GM18519 (cell line): ENCODE measurements around the gene GRK3.

Source experiments
- ATAC-seq: cut with Tn5 transposase; IDR thresholded peaks from one replicate; pipeline ENCODE4 v1.9.1; 2021; ENCODE audit warnings: mild to moderate bottlenecking, moderate library complexity; ENCODE audit not compliant: unreplicated experiment, low FRiP score

GRK3 gene

DNA sequence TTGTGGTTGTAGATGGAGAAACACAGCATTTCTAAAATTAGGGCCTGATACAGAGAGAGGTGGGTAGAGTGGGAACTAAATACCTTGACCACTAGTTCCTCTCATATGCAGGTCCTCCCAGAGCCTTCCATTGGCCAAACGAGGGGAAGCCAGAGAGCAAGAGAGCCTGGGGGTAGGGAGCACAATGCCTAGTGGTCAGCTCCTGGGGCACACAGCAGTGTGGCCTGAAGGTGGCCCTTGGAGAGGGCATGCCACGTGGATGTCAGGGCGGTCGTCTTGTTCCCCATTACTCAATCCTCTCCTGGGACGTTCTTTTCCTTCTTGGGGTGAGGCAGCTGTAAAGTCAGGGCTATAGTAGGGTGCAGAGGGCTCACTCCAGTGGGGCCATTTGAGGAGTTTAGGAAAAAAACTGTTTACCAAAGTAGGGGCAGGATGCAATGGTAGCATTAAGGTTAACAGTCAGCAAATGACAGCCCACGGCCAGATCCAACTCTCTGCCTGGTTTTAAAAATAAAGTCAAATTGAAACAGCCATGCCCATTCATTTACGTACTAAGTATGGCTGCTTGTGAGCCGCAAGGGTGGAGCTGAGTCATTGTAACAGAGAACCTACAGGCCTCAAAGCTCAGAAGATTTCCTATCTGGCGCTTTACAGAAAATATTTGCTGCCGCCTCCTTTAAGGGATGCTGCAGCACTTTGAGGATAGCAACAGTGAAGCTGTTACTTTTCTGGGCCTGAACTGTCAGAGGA is 185.1 kb downstream of the GRK3 start:
- ATAC-seq: no peak

DNA sequence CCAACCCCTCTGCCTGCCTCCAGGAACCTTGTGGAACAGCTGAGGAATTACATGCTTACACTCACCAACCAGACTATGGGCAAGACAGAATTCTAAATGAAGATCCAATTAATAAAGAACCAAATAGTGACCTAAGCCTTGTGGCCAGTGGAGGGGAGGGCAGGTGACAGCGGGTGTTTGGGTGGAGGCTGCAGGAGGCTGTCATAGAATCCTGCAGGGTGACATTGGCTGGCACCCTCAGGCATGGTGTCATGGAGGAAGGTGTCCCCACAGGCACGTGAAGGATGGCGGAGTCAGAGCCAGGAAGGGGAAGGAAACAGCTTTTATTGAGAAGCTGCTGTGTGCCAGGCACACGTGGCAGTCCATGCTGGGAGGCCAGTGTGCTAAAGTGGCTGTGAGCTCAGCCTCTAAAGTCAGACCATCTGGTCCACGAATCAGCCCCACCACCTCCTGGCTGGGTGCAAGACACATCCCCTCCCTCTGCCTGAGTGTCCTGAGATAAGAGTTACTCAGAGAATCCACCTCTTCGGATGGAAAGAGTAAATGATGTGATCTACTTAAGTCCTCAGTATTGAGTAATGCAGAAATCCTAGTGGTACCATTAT is 186.2 kb downstream of the GRK3 start:
- ATAC-seq: no peak

DNA sequence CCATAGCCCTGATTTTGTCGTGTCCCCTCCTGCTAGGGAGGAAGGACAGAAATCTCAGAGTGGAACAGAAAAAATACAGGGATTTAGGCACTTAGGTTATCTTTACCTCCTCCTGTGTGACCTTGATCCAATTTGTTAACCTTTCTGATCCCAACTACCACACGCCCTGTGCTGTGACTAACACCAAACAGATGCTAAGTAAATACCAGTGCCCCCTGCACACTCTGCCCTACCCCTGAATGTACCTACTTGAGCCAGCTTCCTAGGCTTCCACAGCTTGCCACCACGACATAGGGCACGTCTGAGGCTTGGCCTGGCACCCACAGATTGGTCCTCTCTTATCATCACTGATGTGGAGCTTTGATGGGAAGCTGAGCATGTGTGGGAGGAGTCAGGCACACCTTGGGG is 186.7 kb downstream of the GRK3 start:
- no peak for ATAC-seq

DNA sequence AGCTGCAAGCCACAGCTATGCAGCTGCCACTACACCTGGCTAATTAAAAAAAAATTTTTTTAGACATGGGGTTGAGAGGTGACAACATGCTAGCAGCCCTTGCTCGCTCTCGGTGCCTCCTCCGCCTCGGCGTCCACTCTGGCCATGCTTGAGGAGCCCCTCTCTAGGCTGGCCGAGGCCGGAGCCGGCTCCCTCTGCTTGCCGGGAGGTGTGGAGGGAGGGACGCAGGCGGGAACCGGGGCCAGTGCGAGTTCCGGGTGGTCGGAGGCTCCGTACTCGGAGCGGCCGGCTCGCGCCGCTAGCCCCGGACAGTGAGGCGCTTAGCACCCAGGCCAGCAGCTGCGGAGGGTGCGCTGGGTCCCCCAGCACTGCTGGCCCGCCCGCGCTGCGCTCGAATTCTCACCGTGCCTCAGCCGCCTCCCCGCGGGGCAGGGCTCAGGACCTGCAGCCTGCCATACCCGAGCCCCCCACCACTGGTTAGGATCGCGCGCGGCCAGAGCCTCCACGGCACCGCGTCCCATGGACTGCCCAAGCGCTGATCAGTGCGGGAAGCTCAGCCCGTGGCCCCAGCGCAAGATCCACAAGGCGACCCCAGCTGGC is 188.2 kb downstream of the GRK3 start:
- no peak for ATAC-seq

DNA sequence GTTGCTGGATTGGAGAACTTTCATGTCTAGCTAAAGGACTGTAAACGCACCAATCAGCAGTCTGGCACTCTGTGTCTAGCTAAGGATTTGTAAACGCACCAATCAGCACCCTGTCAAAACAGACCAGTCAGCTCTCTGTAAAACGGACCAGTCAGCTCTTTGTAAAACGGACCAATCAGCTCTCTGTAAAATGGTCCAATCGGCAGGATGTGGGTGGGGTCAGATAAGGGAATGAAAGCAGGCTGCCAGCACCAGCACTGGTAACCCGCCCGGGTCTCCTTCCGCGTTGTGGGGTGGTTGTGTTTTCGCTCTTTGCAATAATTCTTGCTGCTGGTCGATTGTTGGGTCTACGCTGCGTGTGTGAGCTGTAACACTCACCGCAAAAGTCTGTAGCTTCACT is 188.8 kb downstream of the GRK3 start:
- no peak for ATAC-seq

DNA sequence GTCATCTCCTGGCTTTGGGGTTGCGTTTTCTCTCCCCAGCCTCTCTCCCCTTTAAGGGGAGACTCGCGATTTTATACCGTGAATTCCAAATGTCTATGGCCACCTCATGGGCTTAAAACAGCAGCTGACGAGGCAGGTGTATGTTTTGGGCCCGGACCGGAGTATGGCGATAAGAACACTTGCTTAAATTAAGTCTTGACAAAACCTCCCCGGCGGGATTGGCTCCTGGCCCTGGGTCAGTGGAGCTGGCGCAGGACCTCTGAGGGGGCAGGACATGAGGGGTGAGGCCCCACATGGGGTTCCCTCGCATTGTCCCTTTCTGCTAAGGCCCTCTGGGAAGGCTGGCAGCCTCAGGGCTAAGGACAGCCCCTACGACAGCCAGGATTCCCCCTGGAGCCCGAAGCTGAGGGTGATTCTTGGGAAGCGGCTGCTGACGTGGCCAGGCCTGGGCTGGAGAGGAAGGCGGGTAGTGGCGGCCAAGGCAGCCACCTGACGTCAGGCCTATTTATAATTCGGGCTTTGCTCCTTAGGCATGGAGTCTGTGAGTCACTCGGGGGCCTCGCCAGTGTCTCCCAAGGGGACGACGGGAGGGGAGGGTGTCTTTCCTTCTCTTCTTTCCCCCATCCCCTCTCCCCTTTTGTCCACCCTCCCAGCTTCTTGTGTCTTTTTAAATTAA is 190.2 kb downstream of the GRK3 start:
- ATAC-seq: no peak

DNA sequence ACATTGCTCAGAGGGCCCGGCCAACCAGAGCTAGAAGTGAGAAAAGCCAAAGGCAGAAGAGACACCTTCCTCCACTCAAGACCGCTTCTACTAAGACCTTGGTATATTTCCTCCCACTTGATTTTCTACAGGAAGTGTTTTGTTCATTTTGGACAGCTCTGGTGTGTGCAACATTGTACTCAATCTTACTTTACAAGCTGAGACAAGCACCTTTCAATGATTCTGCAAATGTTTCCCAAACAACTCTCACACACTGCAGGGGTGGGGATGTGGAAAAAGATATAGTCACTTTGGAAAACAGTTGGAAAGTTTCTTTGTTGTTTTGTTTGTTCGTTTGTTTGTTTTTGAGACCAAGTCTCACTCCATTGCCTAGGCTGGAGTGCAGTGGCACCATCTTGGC is 193.2 kb downstream of the GRK3 start:
- no peak for ATAC-seq

DNA sequence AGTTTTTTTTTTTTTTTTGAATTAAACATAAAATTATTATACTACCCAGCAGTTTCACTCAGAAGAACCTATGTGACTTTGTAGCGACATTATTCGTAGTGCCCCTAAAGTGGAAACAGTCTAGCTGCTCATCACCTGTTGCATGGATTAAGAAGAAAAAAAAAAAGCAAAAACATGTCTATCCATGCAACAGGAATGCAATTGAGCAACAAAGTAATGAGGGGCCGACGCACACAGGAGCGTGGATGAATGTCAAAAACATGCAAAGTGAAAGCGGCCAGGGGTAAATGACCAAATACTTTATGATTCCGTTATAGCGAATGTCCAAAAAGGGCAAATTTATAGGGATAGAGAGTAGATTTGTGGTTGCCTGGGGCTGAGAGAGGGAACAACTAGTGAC is 193.8 kb downstream of the GRK3 start:
- no peak for ATAC-seq

DNA sequence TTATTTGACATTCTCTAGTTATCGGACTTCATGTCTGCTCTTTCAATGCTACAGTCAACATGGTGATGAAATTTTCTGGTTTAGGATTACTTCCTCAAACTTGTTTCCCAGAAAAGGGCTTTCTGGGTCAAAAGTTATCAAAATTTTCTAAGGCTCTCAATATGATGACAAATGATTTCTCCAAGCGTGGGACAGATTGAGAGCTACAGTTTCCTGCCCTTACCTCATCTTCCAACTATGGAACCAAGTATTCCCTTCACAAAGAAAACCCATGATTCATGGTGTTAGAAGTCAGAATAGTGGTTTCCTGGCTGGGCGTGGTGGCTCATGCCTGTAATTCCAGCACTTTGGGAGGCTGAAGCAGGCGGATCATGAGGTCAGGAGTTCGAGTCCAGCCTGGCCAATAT is 195.4 kb downstream of the GRK3 start:
- no peak for ATAC-seq

DNA sequence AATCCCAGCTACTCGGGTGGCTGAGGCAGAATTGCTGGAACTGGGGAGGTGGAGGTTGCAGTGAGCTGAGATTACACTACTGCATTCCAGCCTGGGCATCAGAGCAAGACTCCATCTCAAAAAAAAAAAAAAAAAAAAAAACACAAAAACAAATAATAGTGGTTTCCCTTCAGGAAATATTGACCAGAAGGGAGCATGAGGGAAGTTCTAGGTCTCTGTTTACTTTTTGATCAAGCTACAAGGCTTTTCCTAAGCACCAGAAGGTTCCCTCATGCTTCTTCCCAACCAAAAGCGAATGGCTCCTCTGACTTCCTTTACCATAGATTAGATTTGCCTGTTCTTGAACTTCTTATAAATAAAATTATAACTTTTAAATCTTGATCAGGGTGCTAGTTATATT is 195.8 kb downstream of the GRK3 start:
- no peak for ATAC-seq

DNA sequence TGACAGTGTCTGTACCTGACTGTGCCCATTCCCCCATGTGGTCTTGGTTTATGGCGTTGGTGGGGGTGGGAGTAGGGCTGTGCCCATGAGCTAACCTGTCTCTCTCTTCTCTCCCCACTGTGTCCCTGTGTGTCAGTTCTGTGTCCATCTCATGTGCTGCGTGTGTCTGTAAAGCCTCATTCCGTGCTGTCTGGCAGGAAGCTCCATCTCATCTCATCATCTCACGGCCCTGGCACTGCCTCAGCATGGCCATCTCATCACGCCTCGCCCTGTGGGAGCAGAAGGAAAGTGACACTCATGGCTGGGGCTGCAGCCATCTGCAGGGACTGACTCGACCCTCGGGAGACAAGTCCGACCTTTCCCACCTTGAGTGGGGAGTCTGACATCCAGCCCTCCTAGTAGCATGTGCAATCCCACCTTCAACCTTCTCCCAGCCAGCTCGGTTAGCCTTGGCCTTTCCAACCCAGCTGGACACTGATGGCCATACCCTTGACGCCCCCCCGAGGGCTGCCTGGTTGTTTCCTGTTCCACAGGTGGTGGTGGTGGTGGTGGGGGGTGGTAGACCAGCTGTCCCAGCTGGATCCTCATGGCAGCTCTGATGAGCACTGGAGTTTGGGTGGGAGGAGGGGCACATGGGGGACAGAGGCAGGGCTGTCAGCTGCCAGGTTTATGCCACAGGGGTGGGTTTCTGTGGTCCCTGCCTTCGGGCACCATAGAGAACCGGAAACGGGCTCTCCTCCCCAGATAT is 196.5 kb downstream of the GRK3 start:
- ATAC-seq: no peak

DNA sequence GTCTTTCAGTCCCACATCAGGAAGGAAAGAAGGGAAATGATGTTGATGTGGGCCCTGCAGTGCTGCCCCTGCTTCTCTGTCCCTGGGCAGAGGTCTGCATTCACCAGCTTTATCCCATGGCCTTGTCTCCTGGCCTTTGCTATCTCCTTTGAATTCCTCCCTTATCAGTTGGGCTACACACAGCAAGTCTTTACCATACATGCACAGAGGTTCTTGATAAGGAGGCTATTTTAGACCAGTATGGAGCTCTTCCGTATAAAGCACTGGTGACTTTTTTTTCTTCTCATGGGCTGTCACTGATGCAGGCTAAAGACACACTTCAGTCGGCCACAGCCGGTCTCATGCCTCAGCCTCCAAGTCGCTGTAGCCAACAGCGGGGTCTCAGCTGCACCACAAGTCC is 197.7 kb downstream of the GRK3 start:
- no peak for ATAC-seq

DNA sequence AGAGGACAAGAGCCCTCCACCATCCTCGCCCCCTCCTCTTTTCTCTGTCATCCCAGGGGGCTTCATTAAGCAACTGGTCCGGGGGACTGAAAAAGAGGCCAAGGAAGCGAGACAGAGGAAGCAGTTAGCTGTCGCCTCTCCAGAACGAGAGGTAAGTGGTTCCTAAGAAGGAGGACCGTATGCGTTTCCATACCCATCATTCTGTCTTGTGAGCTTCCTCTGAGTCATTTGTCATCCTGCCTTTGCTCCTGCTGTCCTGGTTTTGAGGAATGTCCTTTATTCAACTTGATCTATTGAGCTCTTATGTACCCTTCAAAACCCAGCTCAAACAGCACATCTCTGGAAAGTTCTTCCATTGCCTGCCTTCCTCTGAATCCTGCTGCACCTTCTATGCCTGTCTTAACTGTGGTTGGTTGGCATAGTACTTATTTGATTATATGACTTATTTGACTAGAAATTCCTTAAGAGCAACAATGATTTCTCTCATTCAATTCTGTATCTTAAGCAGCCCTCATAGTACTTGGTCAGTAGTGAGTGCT is 198.8 kb downstream of the GRK3 start:
- ATAC-seq: no peak

DNA sequence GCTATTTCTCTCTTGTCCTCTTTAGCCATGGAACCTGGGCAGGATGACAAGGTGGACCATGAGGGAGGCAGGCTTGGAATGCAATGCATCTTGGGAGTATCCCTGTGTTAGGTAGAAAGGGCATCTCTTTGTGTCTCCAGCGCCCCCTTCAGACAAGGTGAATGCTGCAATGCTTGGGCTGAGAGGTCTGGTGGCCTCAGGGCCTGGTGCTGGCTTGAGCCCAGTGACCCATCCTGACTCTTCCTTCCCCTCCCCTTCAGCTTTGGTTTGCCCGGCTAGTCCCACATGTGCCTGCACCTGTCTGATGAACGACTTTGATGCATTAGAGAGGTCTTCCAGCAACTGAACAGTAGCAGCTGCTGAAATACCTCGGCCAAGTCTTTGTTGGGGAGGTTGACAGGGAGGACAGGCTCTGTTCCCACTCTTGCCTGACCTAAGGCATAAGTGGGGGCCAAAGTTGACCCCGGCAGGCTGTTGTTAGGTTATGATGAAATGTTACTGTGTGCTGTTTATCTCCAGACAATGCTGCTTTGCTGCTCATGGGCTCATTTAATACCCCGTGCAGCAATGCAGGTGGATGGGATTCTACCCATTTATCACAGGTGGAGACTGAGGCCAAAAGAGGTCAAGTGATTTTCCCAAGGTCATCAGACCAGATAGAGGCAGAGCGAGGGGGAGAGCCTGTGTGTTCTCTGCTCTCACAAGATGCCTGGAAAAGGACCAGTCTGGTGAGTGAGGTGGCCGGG is 200.0 kb downstream of the GRK3 start:
- no peak for ATAC-seq

DNA sequence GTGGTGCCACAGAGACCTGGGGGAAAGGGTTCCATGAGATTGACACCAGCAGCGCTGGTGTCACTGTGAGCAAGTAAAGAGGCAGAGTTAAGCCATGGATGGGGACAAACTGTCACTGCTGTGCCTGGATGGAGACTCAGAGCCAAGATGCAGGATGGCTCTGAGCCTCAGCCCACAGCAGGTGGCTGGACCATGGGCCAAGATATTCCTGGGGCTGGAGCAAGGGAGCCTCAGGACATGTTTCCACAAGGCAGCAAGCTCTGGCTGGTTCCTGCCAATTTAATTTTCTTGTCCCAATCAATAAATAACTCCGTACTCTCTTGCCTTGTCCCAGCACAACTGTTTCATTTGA is 200.5 kb downstream of the GRK3 start:
- ATAC-seq: no peak

DNA sequence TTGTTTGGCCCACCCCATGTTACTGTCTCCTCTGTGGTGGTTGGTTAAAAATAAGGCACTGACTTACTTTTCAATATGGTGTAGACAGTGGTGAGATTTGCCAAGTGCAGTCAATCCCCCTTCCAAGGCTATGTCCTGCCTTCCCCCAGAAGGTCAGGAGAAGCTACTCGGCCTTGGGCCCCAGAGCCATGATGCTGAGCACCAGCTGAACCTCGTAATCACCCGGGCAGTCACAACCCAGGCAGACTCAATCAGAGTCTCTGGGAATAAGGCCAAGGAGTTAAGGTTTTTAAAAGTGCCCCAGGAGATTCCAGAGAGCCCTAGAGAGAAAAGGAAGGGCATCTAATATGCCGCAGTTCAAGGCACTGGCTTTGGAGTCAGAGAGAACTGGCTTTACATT is 201.3 kb downstream of the GRK3 start:
- ATAC-seq: no peak

DNA sequence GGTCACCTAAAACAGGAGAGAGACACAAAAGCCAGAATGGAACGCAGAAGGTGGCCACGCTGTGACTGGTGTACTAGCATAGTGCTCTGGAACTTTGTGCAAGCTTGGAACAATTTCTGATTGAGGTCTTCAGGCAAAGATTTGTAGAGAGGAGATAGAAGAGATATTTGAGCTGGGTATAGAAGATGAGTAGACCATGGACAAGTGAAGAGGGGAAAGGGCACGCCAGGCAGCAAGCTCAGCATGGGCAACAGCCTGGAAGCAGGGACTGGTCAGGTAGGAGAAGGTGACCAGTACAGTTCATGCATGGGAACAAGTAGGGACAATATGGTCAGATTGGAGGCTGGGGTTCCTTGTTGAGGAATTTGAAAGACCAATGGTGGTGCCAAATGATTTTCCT is 201.9 kb downstream of the GRK3 start:
- no peak for ATAC-seq

DNA sequence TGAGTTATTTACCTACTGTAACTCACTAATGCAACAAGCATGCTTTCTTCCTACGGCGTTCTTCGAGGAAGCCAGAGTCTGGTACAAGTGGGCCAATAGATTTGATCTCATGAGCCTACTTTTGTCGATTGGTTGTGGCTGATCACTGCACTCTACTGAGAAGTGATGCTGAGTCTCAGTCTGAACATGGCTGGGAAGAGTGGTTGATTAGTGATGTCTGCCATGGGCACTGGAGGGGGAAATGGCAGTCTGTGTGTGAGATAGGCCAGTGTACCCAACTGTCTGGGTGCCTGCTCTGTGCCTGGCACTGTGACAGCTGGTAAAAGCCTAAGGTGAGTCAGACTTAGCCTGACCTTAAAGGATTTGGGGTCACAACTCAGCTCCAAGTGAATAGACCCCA is 205.9 kb downstream of the GRK3 start:
- ATAC-seq: no peak

DNA sequence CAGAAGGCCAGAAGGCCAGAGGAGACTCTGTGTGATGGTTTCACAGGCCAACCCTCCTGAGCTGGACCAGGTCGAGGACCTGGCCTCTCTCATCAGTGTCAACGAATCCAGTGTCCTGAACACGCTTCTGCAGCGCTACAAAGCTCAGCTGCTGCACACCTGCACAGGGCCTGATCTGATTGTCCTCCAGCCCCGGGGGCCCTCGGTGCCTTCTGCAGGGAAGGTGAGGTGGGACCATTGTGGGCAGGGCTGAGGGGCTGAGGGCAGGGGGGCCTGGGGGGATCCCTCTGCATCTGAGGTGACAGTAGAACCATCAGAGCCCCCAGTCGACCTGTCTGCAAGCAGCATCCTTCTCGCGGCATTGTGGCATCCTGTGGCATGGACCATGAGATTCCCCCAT is 207.8 kb downstream of the GRK3 start:
- ATAC-seq: no peak

DNA sequence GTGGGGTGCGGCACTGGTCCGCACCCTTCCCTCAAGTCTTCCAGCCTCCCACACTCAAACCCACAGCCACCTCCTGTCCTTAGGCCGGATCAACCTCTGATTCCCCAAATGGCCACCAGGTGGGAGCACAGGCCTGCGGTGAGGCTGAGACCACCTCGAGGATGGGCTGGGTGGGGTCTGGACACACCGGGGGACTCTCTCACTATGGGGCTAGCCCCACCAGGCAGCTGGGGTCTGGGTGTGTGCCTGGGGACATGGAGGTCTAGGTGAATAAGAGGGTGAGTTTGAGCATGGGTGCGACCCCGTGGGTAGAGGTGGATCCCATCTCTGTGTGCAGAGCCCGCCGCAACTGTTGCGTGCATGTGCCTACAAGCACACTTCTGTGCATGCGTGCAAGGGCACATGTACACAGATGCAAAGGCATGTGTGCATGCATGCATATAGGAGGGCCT is 210.1 kb downstream of the GRK3 start:
- no peak for ATAC-seq
